Activated CD8-positive, alpha-beta memory T cell treated with anti-CD3 and anti-CD28 coated beads for 24 hours (primary cell): ENCODE data around the gene HRH4.

Source experiments
- DNase-seq: peaks from one replicate; pipeline ENCODE4 v3.0.0-alpha.2; 2020

HRH4 gene

GRCh38 chr18:24460388-24460787 is at the start of gene HRH4:
HRH4 (plus strand) TSS chr18:24460637; CDS start chr18:24460729, 92 bp downstream.
- no peak for DNase-seq

GRCh38 chr18:24413148-24413547 is 47.3 kb upstream of the HRH4 start:
- DNase-seq: no peak

DNA sequence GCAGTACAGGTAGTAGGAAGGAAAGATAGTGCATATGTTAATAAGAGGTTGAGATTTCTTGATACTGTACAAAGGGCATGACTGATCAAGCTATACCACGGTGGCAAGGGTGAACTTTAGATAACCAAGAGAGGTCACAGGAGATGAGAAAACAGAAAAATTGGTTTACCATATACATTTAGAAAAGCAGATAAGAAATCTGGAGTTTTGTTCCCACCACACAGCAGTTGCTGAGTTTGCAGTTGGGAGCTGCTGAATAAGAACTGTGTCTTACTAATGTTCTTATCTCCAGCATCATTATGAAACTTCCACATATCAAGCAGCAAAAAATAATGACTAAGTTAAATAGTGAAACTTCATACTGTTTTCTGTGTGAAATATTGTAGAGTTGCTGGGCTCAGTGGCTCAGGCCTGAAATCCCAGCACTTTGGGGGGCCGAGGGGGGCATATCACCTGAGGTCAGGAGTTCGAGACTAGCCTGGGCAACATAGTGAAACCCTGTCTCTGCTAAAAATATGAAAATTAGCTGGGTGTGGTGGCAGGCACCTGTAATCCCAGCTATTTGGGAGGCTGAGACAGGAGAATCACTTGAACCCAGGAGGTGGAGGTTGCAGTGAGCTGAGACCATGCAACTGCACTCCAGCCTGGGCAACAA is 46.0 kb upstream of the HRH4 start:
- no peak for DNase-seq

DNA sequence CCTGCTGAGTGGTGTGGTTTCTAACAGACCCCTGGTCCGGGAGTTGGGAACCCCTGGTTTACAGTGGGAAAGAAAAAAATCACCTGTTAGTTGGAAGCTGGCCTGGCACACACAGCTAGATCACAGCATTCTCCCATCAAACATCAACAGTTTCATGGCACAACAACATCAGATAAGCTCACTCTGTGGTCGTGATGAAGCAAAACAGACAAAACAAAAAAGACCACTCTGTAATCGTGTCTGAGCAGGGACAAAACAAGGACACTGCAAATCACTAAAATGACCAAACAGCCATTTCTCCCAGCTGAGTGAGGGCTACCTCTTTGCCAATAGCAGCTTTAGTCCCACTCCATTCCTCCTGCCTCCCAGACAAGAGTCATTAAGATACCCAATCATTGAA is 43.0 kb upstream of the HRH4 start:
- no peak for DNase-seq

DNA sequence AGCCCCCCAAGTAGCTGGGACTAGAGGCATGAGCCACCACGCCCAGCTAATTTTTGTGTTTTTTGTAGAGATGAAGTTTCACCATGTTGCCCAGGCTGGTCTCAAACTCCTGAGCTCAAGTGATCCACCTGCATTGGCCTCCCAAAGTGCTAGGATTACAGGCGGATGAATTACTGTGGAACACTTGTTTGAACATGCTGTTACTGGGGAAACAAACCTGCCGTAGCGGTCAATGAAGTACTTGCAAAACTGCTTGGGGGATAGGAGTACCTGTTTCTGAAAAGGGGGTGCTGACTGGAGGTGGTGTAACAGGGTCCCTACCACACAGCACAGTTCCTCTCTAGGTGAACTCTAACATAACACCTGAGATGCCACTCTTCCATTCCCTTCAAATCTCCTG is 39.9 kb upstream of the HRH4 start:
- DNase-seq: no peak

DNA sequence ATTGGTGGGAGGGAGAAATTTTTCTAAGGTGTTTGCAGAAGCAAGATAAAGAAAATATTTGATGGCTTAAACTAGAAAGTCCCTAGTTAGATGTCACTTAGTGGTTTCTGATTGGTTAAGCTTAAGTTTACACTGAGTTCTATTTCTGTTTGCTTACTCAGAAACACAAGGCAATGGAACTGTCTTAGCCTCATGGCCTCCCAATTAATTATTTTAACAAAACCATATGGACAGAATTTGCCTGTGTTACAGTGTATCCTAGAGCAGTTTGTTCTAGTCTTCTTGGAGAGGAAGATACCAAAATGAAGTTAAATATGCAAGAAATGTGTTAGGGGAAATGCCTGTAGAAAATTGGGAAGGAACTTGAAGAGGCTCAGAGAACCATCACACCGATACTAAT is 38.6 kb upstream of the HRH4 start:
- DNase-seq: no peak

DNA sequence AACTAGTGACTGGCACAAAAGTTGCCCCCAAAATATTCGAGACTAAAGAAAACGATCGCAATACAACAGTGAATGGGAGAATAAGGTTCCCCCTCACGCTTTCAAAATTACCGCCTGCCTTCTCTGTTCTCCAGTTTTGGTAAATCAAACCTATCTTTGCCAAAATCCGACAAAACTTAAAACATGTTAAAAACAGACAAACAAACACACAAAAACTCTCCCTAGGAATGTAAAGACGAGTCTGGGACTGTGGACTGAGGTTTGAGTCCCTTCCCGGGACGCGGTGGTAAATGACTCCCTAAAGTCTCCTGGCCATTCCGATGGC is 34.4 kb upstream of the HRH4 start:
- no peak for DNase-seq

DNA sequence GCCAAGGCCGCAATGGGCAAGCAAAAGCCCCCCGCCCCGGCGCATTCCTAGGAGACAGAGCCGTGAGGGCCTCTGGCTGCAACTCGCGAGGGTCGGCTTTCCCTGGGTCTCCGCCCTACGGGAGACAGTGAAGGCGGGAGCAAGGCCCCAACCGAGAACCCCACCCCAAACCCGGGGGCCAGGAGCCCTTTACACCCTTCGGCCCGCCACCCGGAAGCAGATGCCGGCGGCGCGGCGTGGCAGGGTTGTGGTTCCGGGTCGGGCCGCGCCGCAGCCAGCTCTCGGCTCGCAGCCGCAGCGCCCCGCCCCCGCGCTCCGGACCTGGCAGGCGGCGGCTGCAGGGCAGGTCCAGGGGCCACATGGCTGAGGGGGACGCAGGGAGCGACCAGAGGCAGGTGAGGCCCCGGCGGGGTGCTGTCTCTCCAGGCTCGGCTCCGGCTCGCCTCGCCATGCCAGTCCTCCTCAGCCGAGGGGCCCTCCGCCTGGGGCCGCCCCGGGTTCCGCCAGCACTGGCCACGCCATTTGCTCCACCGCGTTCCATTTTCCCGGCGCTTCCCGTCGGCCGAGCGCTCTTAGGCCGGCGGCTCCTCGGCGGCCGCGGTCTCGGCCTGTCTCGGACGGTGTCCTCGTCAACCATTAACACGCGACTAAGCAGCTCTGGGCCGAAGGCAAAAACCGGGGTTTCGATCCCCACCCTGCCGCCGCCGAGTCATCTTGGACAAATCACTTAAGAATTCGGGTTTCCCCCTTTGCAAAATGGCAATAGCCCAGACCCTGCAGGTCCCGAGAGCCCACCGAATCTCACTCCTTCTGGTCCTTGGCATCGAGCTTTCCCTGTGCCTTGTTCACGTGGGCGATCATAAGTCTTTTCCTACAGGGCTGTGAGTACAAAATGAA is 33.8 kb upstream of the HRH4 start, which contains the start of gene IMPACT:
Gene IMPACT (plus strand): TSS at position 273 of the 897 bp plus-strand sequence. CDS start 87 bp downstream, at position 360.
- DNase-seq: peak; percentile 93

DNA sequence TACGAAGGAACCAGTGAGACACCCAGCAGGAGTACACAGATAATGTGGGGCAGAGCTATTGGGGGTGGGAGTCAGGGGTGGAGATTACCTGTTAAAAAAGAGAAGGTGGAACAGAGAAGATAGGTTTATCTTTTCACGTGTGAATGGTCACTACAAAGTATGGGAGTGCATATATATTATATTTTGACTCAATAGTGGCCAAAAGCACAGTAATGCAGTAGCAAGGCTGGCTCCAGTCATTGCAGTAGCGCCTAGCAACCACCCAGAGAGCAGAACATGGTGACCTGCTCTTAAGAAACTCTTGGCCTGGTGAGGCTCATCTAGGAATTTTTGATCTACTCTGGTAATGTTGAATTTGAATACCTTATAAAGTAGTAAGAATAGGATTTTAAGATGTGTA is 33.0 kb upstream of the HRH4 start:
- no peak for DNase-seq

GRCh38 chr18:24428709-24429108 is 31.7 kb upstream of the HRH4 start:
- DNase-seq: no peak

DNA sequence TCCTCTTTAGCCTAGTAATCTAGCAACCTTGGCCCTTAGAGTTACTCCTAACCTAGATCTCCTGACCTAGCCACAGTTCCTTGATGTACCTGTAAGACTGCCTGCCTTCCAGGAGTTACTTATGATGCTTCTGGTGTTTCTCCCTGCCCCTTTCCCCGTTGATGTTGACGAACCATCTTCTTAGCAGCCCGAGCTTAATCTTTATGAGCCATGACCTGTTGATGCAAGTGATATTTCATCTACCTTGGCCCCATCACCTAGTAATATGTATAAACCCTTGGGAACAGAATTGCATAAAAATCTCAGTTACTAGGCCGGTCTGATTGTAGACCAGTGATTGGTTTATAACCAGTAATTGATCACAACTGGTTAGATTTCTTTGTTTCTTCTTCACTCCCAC is 31.2 kb upstream of the HRH4 start:
- DNase-seq: no peak

DNA sequence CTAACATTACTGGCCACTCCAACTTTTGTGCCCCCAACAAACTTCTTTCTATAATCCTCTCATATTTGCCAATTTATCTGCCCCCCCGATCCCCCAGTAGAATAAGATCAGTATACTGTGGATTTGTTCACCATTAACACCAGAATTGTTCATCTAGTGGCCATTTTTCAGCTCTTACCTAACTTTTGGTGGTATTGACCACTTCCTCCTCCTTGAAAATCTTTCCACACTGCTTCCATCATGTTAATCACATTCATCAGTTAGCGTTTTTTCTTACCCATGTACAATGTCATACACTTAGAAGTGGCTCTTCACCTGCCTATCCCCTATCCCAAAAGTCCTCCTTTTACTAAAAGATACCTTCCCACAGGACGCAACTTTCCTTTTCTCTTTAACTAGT is 27.8 kb upstream of the HRH4 start:
- no peak for DNase-seq

- no peak for DNase-seq
Measured at GRCh38 chr18:24436939-24437338, 23.5 kb upstream of the HRH4 start.

DNA sequence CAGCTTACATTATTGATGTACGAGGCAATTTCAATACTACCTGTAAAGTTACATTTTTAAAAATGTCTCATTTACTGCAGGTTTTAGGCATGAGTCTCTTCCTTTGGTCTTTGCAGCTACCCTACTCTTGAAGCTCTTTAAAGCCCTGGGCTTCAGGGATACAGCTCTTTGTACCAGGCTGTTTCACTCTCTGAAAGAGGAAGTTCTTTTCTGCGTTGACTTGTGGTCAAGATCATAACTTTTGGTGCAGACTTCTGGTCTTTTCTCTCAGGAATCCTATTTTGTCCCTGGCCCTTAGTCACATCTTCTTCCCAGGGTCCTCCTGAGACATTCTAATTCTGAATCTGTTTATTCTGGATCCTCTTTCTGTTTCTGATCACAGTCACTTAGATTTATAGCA is 16.6 kb upstream of the HRH4 start:
- DNase-seq: no peak

DNA sequence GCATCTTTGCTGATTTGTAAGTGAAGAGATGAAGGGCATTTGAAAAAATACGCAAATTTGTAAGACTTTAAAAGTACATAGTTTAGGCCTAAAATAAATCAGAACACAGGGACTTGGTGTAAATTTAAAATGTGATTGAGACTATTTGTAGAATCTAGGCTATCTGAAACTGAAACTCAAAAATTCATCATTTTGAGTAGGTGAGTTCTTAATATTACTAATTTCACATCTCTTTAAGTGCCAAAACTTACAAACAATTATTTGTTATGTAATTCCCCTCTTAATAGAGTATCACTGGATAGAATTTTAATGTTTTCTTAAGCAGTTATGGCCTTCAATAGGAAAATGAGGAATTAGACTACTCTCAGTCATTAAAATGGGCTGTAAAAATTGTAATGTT is 14.0 kb upstream of the HRH4 start:
- DNase-seq: no peak

DNA sequence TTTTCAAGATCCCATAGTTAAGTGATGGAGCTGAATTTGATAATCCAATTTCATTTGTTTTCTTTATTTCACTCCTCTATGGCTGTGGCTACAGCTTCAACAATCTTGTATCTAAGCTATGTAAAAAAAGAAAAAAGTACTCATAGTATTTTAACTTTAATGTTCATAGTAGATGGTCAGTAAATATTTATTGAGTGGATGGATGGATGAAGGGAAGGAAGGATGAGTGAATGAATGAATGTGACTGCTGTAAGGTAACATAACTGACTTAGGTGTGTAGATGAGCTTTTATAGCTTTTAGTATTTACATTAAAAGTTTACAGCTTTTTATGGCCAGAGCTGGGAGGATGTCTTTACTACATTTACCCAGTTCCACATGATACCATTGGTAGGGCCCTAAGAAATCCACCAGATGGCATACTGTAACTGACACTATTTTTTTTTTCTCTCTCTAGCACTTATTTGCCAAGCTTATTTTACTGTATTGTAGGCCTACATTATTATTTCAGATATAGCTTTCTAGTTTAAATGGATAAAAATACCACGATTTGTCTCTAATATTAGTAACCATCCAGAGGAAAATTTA is 13.4 kb upstream of the HRH4 start:
- no peak for DNase-seq

DNA sequence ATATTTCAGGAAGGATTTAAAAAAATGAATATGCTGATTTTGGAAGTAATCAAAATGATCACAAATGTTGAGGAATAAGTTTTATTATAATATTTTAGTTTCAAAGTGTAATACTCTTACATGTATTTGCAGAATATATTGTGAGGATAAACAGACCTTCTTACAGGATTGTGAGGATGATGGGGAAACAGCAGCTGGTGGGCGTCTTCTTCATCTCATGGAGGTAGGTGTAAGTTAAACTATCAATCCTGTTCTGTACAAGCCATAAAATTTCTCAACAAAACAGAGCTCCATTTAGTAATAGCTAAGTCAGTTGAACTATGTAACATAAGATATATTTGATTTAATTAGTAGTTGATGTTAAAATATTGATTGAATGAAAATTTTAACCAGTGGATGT is 12.5 kb upstream of the HRH4 start:
- DNase-seq: no peak

DNA sequence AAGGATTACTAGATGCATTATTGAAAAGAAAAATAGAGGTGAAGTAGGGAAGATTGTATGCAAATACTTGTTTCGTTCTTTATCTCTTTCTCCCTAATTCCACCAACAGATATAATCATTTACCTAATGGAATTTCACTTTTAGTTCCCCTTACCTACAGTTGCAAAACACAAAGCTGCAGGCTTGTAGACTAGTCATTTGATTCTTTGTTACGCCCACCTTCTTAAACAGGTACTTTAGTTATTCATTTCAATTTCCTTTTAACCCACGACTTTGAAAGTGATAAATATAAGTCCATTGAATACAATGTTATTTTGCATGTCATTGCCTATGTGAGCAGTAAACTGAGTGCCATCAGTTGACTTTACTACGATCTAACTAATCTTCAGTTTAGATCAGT is 3.9 kb upstream of the HRH4 start:
- no peak for DNase-seq

DNA sequence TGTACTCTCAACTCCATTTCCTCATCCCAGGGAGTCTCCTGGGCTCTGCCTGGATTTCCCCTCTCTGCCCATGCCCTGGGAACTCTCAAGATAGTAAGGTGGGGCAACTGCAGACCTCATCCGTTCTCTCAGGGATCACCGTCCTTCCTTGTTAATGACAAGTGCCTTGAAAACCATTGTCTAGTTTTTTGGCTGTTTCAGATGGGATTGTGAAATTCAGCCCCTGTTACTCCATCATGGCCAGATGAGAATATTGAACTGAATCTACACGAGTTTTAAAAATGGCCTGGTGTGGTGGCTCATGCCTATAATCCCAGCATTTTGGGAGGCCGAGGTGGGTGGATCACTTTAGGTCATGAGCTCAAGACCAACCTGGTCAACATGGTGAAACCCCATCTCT is 665 bp upstream of the HRH4 start:
- DNase-seq: no peak

DNA sequence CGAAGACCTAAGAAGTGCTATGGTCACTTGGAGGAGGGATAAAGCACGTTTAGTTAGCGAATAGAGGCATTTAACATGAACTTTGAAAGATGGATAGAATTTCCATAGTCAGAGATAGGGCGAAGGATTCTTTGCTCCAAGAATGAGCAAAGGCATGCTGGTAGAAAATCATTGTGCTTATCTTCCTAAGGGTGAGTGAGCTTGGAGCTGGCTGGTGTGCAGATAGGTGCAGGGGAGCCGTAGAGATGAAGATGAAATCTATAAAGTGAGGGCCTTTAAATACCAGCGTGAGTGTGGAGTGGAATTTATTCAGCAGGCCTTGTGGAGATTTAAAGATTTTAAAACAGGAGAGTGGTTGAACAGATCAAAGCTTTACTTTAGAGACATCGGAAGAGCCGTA is 1.6 kb downstream of the HRH4 start:
- DNase-seq: no peak

DNA sequence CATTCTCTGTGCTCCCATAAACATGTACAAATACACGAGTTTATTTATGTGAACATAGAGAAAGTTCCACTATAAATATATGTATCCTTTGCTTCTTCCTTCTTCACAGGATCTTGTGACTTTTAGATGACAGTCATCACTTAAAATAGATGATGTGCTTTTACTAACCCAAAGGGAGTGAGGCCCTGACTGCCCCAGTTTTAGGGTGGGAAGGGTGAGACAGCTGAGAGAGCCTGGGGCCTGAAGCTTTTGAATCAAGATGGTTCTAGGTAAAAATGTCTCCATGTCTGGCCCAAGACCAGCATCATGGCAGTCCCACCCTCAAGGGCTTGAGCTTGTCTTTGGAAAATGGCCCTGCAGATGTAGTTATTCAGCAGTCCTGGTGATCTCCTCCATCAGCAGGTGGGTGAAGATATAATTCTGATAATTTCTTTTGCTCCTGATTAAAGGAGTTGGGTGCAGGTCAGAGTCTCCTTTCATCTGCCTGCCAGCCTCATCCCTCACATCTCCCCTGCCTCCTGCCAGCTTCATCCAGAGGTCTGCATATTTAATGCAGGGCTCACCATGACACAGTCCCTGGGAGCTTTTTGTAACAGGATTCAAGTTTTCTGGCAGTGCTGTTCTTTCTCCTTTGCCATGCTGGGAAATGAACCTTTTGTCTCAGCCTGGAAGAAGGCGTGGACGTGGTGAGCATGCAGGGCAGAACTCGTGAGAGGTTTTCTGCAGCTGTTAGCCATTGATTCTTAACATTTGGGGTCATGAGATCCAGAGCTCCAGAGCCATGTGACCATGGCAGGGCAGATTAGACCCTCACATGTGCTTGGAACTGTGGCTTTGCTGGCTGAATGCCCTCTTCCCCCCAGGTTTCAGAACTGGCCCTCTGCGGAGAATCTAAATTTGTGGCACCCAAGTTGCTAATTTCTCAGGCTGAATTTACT is 2.7 kb downstream of the HRH4 start:
- DNase-seq: no peak

- DNase-seq: no peak
Measured at GRCh38 chr18:24465486-24465885, 5.0 kb downstream of the HRH4 start.

DNA sequence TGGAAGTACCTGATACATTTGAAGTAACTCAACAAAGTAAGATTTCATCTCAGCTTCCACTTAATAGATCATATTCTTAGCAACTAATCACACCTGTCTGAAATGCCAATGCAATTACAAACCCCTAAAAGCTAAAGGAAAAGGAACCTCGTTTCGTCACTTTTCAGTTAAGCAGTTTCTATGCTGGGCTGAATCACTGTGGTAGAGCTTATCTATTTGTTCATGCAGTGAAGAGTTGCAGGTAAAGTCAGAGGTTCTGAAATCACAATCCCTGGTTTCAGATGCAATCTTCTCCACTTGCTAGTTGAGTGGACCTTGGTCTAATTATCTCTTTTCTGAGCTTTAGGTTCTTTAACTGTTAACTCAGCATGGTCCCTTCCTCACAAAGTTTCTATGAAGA is 6.3 kb downstream of the HRH4 start:
- no peak for DNase-seq
